ENCODE results near the gene RAD51. TPM values are rescaled to one million over a fixed set of nuclear protein-coding genes. Genes with fewer than 3 reads are reported as not detected.
A peak's percentile ranks its signal among the peaks of the same experiment; 100 is the strongest.

The RAD51 gene
- total and polyA plus RNA-seq, 9 of the 15 experiments (the other 6 are each of a cell fraction or from before 2014, with no cell fraction given), result 16.0 to 63.8 (median 34.6) TPM

DNA sequence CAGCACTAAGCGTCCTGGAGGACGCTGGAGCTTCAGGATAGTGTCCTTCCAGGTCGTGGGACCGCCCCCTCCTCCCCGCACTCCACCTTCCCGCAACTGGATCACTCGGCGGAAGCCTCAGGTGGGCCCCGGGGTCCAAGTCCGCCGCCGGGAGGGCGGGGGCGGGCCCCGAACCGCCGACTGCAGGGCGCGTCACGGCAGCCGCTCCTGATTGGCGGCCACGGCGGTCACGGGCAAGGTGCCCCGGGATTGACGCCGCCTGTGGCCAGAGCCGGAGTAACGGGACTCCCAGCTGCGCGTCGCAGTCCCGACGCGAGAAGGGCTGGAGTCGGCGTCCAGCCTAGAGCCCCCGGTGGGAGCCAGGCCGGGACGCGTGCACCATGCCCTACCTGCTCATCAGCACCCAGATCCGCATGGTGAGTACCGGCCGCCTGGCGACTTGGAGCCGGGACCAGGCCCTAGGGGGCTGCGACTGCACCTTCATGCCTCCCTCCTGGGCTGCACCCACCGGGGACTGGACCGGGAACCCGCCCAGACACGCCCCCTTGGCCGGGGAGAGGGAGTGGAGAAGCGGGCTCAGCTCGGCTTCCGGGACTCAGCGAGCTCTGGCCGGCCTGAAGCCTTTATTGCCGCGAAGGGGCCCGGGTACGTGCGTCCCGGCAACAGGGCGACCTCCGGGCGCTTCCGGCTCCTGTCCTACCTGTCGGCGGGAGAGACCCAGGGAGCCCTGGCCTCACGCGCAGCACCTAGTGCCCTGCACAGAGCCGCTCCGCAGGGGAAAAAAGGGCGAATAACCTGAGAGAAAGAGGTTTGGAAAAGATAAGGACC is 69.0 kb downstream of the RAD51 start, which contains the start of gene GCHFR (continued):
- TF ChIP-seq, protein P1, sequence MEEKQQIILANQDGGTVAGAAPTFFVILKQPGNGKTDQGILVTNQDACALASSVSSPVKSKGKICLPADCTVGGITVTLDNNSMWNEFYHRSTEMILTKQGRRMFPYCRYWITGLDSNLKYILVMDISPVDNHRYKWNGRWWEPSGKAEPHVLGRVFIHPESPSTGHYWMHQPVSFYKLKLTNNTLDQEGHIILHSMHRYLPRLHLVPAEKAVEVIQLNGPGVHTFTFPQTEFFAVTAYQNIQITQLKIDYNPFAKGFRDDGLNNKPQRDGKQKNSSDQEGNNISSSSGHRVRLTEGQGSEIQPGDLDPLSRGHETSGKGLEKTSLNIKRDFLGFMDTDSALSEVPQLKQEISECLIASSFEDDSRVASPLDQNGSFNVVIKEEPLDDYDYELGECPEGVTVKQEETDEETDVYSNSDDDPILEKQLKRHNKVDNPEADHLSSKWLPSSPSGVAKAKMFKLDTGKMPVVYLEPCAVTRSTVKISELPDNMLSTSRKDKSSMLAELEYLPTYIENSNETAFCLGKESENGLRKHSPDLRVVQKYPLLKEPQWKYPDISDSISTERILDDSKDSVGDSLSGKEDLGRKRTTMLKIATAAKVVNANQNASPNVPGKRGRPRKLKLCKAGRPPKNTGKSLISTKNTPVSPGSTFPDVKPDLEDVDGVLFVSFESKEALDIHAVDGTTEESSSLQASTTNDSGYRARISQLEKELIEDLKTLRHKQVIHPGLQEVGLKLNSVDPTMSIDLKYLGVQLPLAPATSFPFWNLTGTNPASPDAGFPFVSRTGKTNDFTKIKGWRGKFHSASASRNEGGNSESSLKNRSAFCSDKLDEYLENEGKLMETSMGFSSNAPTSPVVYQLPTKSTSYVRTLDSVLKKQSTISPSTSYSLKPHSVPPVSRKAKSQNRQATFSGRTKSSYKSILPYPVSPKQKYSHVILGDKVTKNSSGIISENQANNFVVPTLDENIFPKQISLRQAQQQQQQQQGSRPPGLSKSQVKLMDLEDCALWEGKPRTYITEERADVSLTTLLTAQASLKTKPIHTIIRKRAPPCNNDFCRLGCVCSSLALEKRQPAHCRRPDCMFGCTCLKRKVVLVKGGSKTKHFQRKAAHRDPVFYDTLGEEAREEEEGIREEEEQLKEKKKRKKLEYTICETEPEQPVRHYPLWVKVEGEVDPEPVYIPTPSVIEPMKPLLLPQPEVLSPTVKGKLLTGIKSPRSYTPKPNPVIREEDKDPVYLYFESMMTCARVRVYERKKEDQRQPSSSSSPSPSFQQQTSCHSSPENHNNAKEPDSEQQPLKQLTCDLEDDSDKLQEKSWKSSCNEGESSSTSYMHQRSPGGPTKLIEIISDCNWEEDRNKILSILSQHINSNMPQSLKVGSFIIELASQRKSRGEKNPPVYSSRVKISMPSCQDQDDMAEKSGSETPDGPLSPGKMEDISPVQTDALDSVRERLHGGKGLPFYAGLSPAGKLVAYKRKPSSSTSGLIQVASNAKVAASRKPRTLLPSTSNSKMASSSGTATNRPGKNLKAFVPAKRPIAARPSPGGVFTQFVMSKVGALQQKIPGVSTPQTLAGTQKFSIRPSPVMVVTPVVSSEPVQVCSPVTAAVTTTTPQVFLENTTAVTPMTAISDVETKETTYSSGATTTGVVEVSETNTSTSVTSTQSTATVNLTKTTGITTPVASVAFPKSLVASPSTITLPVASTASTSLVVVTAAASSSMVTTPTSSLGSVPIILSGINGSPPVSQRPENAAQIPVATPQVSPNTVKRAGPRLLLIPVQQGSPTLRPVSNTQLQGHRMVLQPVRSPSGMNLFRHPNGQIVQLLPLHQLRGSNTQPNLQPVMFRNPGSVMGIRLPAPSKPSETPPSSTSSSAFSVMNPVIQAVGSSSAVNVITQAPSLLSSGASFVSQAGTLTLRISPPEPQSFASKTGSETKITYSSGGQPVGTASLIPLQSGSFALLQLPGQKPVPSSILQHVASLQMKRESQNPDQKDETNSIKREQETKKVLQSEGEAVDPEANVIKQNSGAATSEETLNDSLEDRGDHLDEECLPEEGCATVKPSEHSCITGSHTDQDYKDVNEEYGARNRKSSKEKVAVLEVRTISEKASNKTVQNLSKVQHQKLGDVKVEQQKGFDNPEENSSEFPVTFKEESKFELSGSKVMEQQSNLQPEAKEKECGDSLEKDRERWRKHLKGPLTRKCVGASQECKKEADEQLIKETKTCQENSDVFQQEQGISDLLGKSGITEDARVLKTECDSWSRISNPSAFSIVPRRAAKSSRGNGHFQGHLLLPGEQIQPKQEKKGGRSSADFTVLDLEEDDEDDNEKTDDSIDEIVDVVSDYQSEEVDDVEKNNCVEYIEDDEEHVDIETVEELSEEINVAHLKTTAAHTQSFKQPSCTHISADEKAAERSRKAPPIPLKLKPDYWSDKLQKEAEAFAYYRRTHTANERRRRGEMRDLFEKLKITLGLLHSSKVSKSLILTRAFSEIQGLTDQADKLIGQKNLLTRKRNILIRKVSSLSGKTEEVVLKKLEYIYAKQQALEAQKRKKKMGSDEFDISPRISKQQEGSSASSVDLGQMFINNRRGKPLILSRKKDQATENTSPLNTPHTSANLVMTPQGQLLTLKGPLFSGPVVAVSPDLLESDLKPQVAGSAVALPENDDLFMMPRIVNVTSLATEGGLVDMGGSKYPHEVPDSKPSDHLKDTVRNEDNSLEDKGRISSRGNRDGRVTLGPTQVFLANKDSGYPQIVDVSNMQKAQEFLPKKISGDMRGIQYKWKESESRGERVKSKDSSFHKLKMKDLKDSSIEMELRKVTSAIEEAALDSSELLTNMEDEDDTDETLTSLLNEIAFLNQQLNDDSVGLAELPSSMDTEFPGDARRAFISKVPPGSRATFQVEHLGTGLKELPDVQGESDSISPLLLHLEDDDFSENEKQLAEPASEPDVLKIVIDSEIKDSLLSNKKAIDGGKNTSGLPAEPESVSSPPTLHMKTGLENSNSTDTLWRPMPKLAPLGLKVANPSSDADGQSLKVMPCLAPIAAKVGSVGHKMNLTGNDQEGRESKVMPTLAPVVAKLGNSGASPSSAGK (IDR thresholded peaks at IDR 0.05), result peak; percentile 85; the same call in 1 of the 2 replicates
- 0 out of 2 replicates have a peak, but pooled peaks have one; percentile 33 for TF ChIP-seq ZNF830 (CRISPR knock-in tag; IDR thresholded peaks at IDR 0.05)
- TF ChIP-seq, protein P2, sequence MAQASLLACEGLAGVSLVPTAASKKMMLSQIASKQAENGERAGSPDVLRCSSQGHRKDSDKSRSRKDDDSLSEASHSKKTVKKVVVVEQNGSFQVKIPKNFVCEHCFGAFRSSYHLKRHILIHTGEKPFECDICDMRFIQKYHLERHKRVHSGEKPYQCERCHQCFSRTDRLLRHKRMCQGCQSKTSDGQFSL (CRISPR knock-in tag; IDR thresholded peaks at IDR 0.05), result peak; percentile 55; the same call in 1 of the 2 replicates
- TF ChIP-seq, protein P2 (tag; IDR thresholded peaks at IDR 0.05), result no peak
- TF ChIP-seq MAFG (tag; conservative IDR thresholded peaks at IDR 0.05), result no peak
- no peak for TF ChIP-seq RBM25 (IDR thresholded peaks at IDR 0.05; ENCODE audit: low read depth, low read length, severe bottlenecking)
- TF ChIP-seq ZBTB1 (CRISPR knock-in tag; IDR thresholded peaks at IDR 0.05; ENCODE audit: borderline replicate concordance, low read depth), result peak; percentile 51; the same call in 1 of the 2 replicates
- peak; percentile 47 for TF ChIP-seq MEIS2 (IDR thresholded peaks at IDR 0.05; ENCODE audit: partially characterized antibody)
- TF ChIP-seq PHF20 (IDR thresholded peaks at IDR 0.05; ENCODE audit: partially characterized antibody), result peak; percentile 75
- TF ChIP-seq, protein P3, sequence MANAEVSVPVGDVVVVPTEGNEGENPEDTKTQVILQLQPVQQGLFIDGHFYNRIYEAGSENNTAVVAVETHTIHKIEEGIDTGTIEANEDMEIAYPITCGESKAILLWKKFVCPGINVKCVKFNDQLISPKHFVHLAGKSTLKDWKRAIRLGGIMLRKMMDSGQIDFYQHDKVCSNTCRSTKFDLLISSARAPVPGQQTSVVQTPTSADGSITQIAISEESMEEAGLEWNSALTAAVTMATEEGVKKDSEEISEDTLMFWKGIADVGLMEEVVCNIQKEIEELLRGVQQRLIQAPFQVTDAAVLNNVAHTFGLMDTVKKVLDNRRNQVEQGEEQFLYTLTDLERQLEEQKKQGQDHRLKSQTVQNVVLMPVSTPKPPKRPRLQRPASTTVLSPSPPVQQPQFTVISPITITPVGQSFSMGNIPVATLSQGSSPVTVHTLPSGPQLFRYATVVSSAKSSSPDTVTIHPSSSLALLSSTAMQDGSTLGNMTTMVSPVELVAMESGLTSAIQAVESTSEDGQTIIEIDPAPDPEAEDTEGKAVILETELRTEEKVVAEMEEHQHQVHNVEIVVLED (CRISPR knock-in tag; IDR thresholded peaks at IDR 0.05), result 0 out of 2 replicates have a peak, but pooled peaks have one; percentile 20
